Right renal cortex interstitium (tissue), 3 donors: ENCODE results near the gene ADCY3. TPM values are rescaled to one million over a fixed set of nuclear protein-coding genes. Genes with fewer than 3 reads are reported as not detected.

Experiments used
- DNase-seq, 3 donors: peaks; one replicate each; pipeline ENCODE4 v3.0.0-alpha.2; 2013; ENCODE audit warnings: low read depth in 3 of 3, low spot score in 2 of 3
- polyA plus RNA-seq, 3 donors: library from polyadenylated mRNA; unstranded; fragments of 120-200 nt; gene quantifications; one replicate each; pipeline ENCODE4 v1.2.1, GENCODE V29; 2013; ENCODE audit not compliant: insufficient read length in 3 of 3

The ADCY3 gene
- polyA plus RNA-seq, 3 donors: 22.8 to 25.4 (median 24.3) TPM

- no peak for DNase-seq
These were observed 86.0 kb downstream of the ADCY3 start for GRCh38 chr2:24833821-24834732.

GRCh38 chr2:24832931-24833701 is 86.9 kb downstream of the ADCY3 start:
- no peak for DNase-seq

- DNase-seq: no peak
These were observed 87.5 kb downstream of the ADCY3 start for GRCh38 chr2:24832521-24832920.

DNA sequence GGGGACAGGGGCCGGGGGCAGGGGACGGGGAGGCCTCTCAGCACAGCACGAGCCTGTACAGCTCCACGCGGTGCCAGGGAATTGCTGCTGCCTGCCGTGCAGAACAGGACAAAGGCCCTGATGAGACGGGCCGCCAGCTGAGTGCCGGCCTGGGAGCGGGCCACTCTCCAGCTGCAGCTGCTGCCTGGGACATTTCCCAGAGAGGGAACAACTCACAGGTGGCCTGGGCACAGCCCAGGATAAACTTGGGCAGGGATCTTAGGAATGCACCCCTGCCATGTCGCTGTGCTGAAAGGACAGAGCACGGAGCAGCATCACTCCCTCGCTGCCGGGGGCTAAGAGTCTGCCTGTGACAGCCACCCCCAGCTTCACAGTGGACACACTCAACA is 88.0 kb downstream of the ADCY3 start:
- DNase-seq: no peak

DNA sequence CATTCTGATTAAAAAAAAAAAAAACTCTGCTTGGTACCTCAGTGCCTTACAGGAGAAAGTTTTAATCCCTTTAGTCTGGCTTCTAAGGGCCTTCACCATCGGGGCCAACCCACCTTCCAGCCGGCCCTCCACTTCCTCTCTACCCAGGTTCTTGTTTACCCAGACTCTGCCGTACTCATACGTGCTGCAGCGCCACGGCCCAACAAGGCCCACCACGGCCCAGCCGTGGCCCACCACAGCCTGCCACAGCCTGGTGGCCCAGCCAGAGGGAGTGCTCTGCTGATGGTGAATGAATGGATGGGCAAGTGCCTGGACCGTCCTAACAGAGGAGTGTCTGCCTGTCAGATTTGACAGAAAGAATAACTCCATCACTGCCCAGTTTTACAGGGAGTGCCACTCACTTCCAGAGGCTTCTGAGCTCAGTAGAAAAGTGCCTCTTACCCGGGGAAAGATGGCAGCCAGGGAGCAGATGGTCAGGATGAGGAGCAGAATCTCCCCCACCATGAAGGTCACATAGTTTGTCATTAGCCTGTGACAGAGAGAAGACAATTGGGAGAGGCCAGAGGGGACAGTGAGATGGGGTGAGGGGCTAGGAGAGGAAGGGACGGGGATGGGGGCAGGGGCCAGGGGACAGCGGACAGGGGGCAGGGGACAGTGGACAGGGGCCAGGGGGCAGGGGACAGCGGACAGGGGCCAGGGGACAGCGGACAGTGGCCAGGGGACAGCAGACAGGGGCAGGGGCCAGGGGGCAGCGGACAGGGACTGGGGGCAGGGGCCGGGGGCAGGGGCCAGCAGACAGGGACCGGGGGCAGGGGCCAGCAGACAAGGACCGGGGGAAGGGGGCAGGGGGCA is 88.6 kb downstream of the ADCY3 start:
- DNase-seq: no peak

DNA sequence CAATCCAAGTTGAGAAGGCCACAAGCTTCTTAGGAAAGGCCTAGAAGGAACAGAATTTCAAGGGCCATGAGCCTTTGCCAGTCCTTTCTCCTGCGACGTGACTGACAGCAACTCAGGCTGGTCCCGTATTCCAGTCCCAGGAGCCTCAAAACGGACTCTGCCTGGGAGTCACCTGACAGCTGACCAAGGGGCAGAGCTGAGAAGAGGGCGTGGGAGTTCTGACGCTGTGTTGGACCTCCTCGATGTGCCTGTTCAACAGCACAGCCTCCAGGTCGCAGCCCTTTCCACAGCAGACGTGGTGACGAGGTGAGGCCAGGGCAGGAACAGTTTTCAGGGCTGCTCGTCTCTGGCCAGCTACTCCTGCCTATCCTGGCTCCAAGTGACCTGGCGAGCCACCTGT is 89.3 kb downstream of the ADCY3 start:
- no peak for DNase-seq

GRCh38 chr2:24830351-24830750 is 89.7 kb downstream of the ADCY3 start:
- DNase-seq: no peak

DNA sequence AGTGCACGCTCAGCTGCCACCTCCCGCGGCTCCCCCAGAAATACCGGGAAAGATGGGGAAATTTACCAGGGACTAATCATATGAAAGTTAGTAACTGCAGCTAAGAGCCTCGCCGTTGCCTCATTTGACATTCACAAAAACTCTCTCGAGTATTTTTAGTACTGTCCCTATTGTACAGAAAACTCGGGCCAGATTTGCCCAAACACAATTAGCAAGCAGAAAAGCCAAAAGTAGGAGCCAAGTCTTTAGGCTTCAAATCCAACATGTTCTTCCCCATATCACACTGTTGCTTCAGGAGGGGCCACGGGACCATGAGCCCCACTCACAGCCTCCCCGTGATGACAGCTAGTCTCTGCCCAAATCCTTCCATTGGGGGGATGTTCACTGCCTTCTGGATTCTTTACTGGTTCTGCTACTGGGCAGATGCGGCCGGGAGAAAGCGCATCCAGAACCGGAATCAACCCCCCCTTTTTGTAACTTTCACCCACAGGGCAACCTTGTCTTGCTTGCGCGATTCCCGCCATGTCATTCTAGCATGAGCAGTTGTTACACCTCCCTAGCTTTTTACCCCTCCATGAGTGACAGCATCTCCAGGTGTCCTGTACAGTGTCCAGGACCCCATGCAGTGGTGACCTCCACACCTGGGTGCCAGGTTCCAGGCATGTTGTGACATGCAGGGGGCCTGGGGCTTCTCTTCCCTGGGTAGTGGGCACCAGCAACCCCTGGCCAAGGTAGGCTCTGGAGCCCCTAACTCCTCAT is 91.6 kb downstream of the ADCY3 start:
- DNase-seq: no peak

GRCh38 chr2:24827321-24828237 is 92.5 kb downstream of the ADCY3 start:
- DNase-seq: peak; percentile 64 to 76 (median 71)

DNA sequence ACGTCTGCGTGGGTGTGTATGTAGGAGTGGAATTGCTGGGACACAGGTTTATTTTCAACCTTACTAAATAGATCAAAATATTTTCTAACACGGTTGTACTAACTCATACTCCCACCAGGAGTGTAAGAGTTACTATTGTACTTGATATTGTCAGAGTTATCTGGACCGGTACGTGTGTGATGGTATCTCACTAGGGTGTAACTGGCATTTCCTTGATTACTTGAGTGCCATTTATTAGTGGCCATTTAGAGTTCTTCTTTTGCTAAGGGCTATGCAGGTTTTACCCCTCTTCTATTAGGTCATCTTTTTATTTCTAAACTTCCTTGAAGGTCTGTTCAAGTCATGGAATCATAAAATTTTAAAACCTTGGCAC is 93.3 kb downstream of the ADCY3 start:
- no peak for DNase-seq

GRCh38 chr2:24825883-24826772 is 93.9 kb downstream of the ADCY3 start:
- DNase-seq: no peak

GRCh38 chr2:24824966-24825882 is 94.8 kb downstream of the ADCY3 start:
- DNase-seq: no peak

DNA sequence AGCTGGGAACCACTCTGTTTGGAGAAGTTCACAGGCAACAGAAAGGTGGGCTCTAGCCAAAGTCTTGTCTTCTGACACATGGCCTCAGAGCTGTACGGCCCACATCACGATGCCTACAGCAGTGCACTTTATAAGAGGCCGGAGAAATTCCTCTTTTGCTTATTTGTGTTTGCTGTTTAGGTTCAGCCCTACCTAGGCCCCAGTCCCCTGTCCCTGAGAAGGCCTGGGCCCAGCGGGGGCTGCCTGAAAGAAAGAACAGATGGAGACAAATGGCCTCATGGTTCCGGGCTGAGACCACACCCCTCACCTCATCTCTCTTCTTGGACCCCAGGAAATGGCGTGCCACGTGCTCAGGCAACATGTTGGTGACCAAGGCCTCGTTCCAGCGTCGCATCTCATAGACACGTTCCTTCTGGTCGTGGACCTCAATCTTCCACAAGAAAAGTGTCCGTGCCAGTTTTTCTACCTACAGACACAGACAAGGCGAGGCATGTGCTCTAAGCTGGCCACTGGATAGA is 95.9 kb downstream of the ADCY3 start:
- DNase-seq: no peak

- DNase-seq: no peak
These were observed 97.9 kb downstream of the ADCY3 start for GRCh38 chr2:24822049-24822706.

DNA sequence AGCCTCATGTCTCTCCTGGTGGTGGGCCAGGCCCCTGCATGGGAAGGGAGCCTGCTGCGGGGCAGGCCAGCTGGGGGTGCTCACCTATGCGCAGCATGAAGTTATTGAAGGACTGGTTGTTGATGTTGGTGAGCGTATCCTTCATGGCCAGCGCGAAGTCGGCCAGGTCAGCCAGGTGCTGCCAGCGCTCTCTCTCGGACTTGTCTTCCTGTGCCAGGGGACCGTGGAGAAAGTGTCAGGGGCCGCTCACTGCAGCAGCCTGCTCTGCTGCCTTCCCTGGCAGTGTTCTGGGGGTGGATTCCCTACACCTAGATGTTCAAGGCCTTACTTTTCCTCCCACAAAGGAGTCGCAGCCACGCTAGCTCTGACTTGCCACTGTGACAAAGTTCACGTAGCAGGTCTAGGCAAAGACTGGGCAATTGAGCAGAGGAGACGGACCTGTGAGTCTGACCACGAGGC is 98.6 kb downstream of the ADCY3 start:
- no peak for DNase-seq
